Measurements from ENCODE around the gene BHMT2.

The BHMT2 gene

GRCh38 chr5:79122973-79123372, 53.4 kb downstream of the BHMT2 start:
- no peak for TF ChIP-seq CTCF (IDR thresholded peaks at IDR 0.05)

GRCh38 chr5:79124607-79125006, 55.0 kb downstream of the BHMT2 start:
- Histone ChIP-seq H3K36me3 (no peaks in the 10 kb centered on the region), H3K9me3 (no peaks in the 10 kb centered on the region), H3K27me3 (no peaks in the 10 kb centered on the region), H3K27ac (no peak overlapping the region), H3K4me1 (ENCODE audit: control insufficient read depth in 1 of 2, insufficient read depth in 1 of 2, low read depth in 1 of 2, low read length in 1 of 2) (peaks cover 0 to 4% of the 10 kb centered on the region in 2 experiments), H3K4me3 (ENCODE audit: low read depth in 1 of 2, low read length in 1 of 2) (no peak overlapping the region)
- no peak for TF ChIP-seq CTCF (IDR thresholded peaks at IDR 0.05)

More at GRCh38 chr5:79122973-79123372, 53.4 kb downstream of the BHMT2 start:
- no peaks in the 10 kb centered on the region for H3K9me3 ChIP-seq
- no peak overlapping the region for H3K4me3 ChIP-seq (ENCODE audit: low read depth in 1 of 2, low read length in 1 of 2)
- no peaks in the 10 kb centered on the region for H3K27me3 ChIP-seq
- H3K27ac ChIP-seq: no peak overlapping the region
- H3K36me3 ChIP-seq: no peaks in the 10 kb centered on the region
- peaks cover 0 to 4% of the 10 kb centered on the region in 2 experiments for H3K4me1 ChIP-seq (ENCODE audit: control insufficient read depth in 1 of 2, insufficient read depth in 1 of 2, low read depth in 1 of 2, low read length in 1 of 2)

GRCh38 chr5:79130781-79131180, 61.2 kb downstream of the BHMT2 start:
- H3K27me3 ChIP-seq: no peaks in the 10 kb centered on the region
- H3K9me3 ChIP-seq: no peaks in the 10 kb centered on the region
- H3K27ac ChIP-seq: no peak overlapping the region
- H3K4me1 ChIP-seq (ENCODE audit: control insufficient read depth in 1 of 2, insufficient read depth in 1 of 2, low read depth in 1 of 2, low read length in 1 of 2): peaks cover 0 to 6% of the 10 kb centered on the region in 2 experiments
- no peaks in the 10 kb centered on the region for H3K36me3 ChIP-seq
- H3K4me3 ChIP-seq (ENCODE audit: low read depth in 1 of 2, low read length in 1 of 2): no peak overlapping the region
- no peak for TF ChIP-seq CTCF (IDR thresholded peaks at IDR 0.05)

GRCh38 chr5:79133121-79133656, 63.6 kb downstream of the BHMT2 start:
- H3K4me3 ChIP-seq (ENCODE audit: low read depth in 1 of 2, low read length in 1 of 2): no peak overlapping the region
- peaks cover 0 to 6% of the 10 kb centered on the region in 2 experiments for H3K4me1 ChIP-seq (ENCODE audit: control insufficient read depth in 1 of 2, insufficient read depth in 1 of 2, low read depth in 1 of 2, low read length in 1 of 2)
- H3K27me3 ChIP-seq: no peaks in the 10 kb centered on the region
- H3K9me3 ChIP-seq: no peaks in the 10 kb centered on the region
- H3K27ac ChIP-seq: no peak overlapping the region
- TF ChIP-seq CTCF (IDR thresholded peaks at IDR 0.05): no peak
- no peaks in the 10 kb centered on the region for H3K36me3 ChIP-seq

GRCh38 chr5:79133657-79134451, 64.3 kb downstream of the BHMT2 start:
- H3K27me3 ChIP-seq: no peaks in the 10 kb centered on the region
- H3K4me1 ChIP-seq (ENCODE audit: control insufficient read depth in 1 of 2, insufficient read depth in 1 of 2, low read depth in 1 of 2, low read length in 1 of 2): peaks cover 0 to 6% of the 10 kb centered on the region in 2 experiments
- H3K9me3 ChIP-seq: no peaks in the 10 kb centered on the region
- no peak overlapping the region for H3K27ac ChIP-seq
- no peak overlapping the region for H3K4me3 ChIP-seq (ENCODE audit: low read depth in 1 of 2, low read length in 1 of 2)
- no peaks in the 10 kb centered on the region for H3K36me3 ChIP-seq
- TF ChIP-seq CTCF (IDR thresholded peaks at IDR 0.05): no peak

Measured in neutrophil (primary cell).